ENCODE results near the gene OR10H1.
"Not testable (repeated sequence)": the region's sequence is repeated elsewhere in the genome, so short reads cannot be mapped to it uniquely, and the experiment has no call there.

- not testable (repeated sequence) for TF ChIP-seq POLR2A, CTCF (IDR thresholded peaks at IDR 0.05)
Observed at GRCh38 chr19:15782896-15783295, 32.6 kb downstream of the OR10H1 start.

Measured in stomach (tissue), 4 donors.